ENCODE results near the gene USH1C.

USH1C gene

GRCh38 chr11:17564687-17565042 lies 20.4 kb upstream of the USH1C start:
- Histone ChIP-seq H3K36me3 (ENCODE audit: insufficient read depth, low read length) (no peaks in the 10 kb centered on the region), H3K9ac (ENCODE audit: low read length) (no peak overlapping the region), H3K4me1 (ENCODE audit: insufficient read depth, low read length) (no peaks in the 10 kb centered on the region), H3K27ac (ENCODE audit: low read depth, low read length) (no peak overlapping the region), H3K27me3 (ENCODE audit: control insufficient read depth in 1 of 2, insufficient read depth in 2 of 2, low read length in 2 of 2) (no peaks in the 10 kb centered on the region), H3K4me3 (ENCODE audit: low read depth in 1 of 2, low read length in 2 of 2) (no peak overlapping the region), H3K9me3 (ENCODE audit: low read length) (no peaks in the 10 kb centered on the region)

- no peak overlapping the region for H3K4me3 ChIP-seq (ENCODE audit: low read depth in 1 of 2, low read length in 2 of 2)
- H3K9ac ChIP-seq (ENCODE audit: low read length), result no peak overlapping the region
- no peaks in the 10 kb centered on the region for H3K4me1 ChIP-seq (ENCODE audit: insufficient read depth, low read length)
- H3K9me3 ChIP-seq (ENCODE audit: low read length), result no peaks in the 10 kb centered on the region
- H3K27ac ChIP-seq (ENCODE audit: low read depth, low read length), result no peak overlapping the region
- no peaks in the 10 kb centered on the region for H3K27me3 ChIP-seq (ENCODE audit: control insufficient read depth in 1 of 2, insufficient read depth in 2 of 2, low read length in 2 of 2)
- no peaks in the 10 kb centered on the region for H3K36me3 ChIP-seq (ENCODE audit: insufficient read depth, low read length)
These were observed 19.9 kb upstream of the USH1C start for GRCh38 chr11:17563961-17564686.

GRCh38 chr11:17563231-17563646 lies 19.0 kb upstream of the USH1C start:
- Histone ChIP-seq H3K4me1 (ENCODE audit: insufficient read depth, low read length) (no peaks in the 10 kb centered on the region), H3K4me3 (ENCODE audit: low read depth in 1 of 2, low read length in 2 of 2) (no peak overlapping the region), H3K9me3 (ENCODE audit: low read length) (no peaks in the 10 kb centered on the region), H3K27me3 (ENCODE audit: control insufficient read depth in 1 of 2, insufficient read depth in 2 of 2, low read length in 2 of 2) (no peaks in the 10 kb centered on the region), H3K36me3 (ENCODE audit: insufficient read depth, low read length) (no peaks in the 10 kb centered on the region), H3K27ac (ENCODE audit: low read depth, low read length) (no peak overlapping the region), H3K9ac (ENCODE audit: low read length) (no peak overlapping the region)

GRCh38 chr11:17561526-17561925 lies 17.3 kb upstream of the USH1C start:
- Histone ChIP-seq H3K4me3 (ENCODE audit: low read depth in 1 of 2, low read length in 2 of 2) (no peak overlapping the region), H3K27me3 (ENCODE audit: control insufficient read depth in 1 of 2, insufficient read depth in 2 of 2, low read length in 2 of 2) (no peaks in the 10 kb centered on the region), H3K4me1 (ENCODE audit: insufficient read depth, low read length) (no peaks in the 10 kb centered on the region), H3K27ac (ENCODE audit: low read depth, low read length) (no peak overlapping the region), H3K9ac (ENCODE audit: low read length) (no peak overlapping the region), H3K9me3 (ENCODE audit: low read length) (no peaks in the 10 kb centered on the region), H3K36me3 (ENCODE audit: insufficient read depth, low read length) (no peaks in the 10 kb centered on the region)

GRCh38 chr11:17561111-17561415 lies 16.8 kb upstream of the USH1C start:
- Histone ChIP-seq H3K4me1 (ENCODE audit: insufficient read depth, low read length) (no peaks in the 10 kb centered on the region), H3K36me3 (ENCODE audit: insufficient read depth, low read length) (no peaks in the 10 kb centered on the region), H3K9me3 (ENCODE audit: low read length) (no peaks in the 10 kb centered on the region), H3K27me3 (ENCODE audit: control insufficient read depth in 1 of 2, insufficient read depth in 2 of 2, low read length in 2 of 2) (no peaks in the 10 kb centered on the region), H3K27ac (ENCODE audit: low read depth, low read length) (no peak overlapping the region), H3K9ac (ENCODE audit: low read length) (no peak overlapping the region), H3K4me3 (ENCODE audit: low read depth in 1 of 2, low read length in 2 of 2) (no peak overlapping the region)

- Histone ChIP-seq H3K9me3 (ENCODE audit: low read length) (no peaks in the 10 kb centered on the region), H3K4me3 (ENCODE audit: low read depth in 1 of 2, low read length in 2 of 2) (no peak overlapping the region), H3K27ac (ENCODE audit: low read depth, low read length) (no peak overlapping the region), H3K4me1 (ENCODE audit: insufficient read depth, low read length) (no peaks in the 10 kb centered on the region), H3K36me3 (ENCODE audit: insufficient read depth, low read length) (no peaks in the 10 kb centered on the region), H3K27me3 (ENCODE audit: control insufficient read depth in 1 of 2, insufficient read depth in 2 of 2, low read length in 2 of 2) (no peaks in the 10 kb centered on the region), H3K9ac (ENCODE audit: low read length) (no peak overlapping the region)
These were observed 16.3 kb upstream of the USH1C start for GRCh38 chr11:17560281-17561110.

GRCh38 chr11:17559341-17560087 lies 15.3 kb upstream of the USH1C start:
- no peak overlapping the region for H3K27ac ChIP-seq (ENCODE audit: low read depth, low read length)
- no peak overlapping the region for H3K4me3 ChIP-seq (ENCODE audit: low read depth in 1 of 2, low read length in 2 of 2)
- H3K9me3 ChIP-seq (ENCODE audit: low read length), result no peaks in the 10 kb centered on the region
- no peak overlapping the region for H3K9ac ChIP-seq (ENCODE audit: low read length)
- H3K4me1 ChIP-seq (ENCODE audit: insufficient read depth, low read length), result no peaks in the 10 kb centered on the region
- no peaks in the 10 kb centered on the region for H3K27me3 ChIP-seq (ENCODE audit: control insufficient read depth in 1 of 2, insufficient read depth in 2 of 2, low read length in 2 of 2)
- no peaks in the 10 kb centered on the region for H3K36me3 ChIP-seq (ENCODE audit: insufficient read depth, low read length)

GRCh38 chr11:17558916-17559315 lies 14.7 kb upstream of the USH1C start:
- Histone ChIP-seq H3K27me3 (ENCODE audit: control insufficient read depth in 1 of 2, insufficient read depth in 2 of 2, low read length in 2 of 2) (no peaks in the 10 kb centered on the region), H3K4me1 (ENCODE audit: insufficient read depth, low read length) (no peaks in the 10 kb centered on the region), H3K4me3 (ENCODE audit: low read depth in 1 of 2, low read length in 2 of 2) (no peak overlapping the region), H3K9me3 (ENCODE audit: low read length) (no peaks in the 10 kb centered on the region), H3K36me3 (ENCODE audit: insufficient read depth, low read length) (no peaks in the 10 kb centered on the region), H3K9ac (ENCODE audit: low read length) (no peak overlapping the region), H3K27ac (ENCODE audit: low read depth, low read length) (no peak overlapping the region)

GRCh38 chr11:17558025-17558780 lies 14.0 kb upstream of the USH1C start:
- H3K4me3 ChIP-seq (ENCODE audit: low read depth in 1 of 2, low read length in 2 of 2), result no peak overlapping the region
- H3K27ac ChIP-seq (ENCODE audit: low read depth, low read length), result no peak overlapping the region
- H3K9me3 ChIP-seq (ENCODE audit: low read length), result no peaks in the 10 kb centered on the region
- H3K36me3 ChIP-seq (ENCODE audit: insufficient read depth, low read length), result no peaks in the 10 kb centered on the region
- H3K27me3 ChIP-seq (ENCODE audit: control insufficient read depth in 1 of 2, insufficient read depth in 2 of 2, low read length in 2 of 2), result no peaks in the 10 kb centered on the region
- H3K4me1 ChIP-seq (ENCODE audit: insufficient read depth, low read length), result no peaks in the 10 kb centered on the region
- no peak overlapping the region for H3K9ac ChIP-seq (ENCODE audit: low read length)

GRCh38 chr11:17556999-17557398 lies 12.8 kb upstream of the USH1C start:
- no peaks in the 10 kb centered on the region for H3K27me3 ChIP-seq (ENCODE audit: control insufficient read depth in 1 of 2, insufficient read depth in 2 of 2, low read length in 2 of 2)
- no peaks in the 10 kb centered on the region for H3K9me3 ChIP-seq (ENCODE audit: low read length)
- H3K36me3 ChIP-seq (ENCODE audit: insufficient read depth, low read length), result no peaks in the 10 kb centered on the region
- no peak overlapping the region for H3K4me3 ChIP-seq (ENCODE audit: low read depth in 1 of 2, low read length in 2 of 2)
- no peak overlapping the region for H3K9ac ChIP-seq (ENCODE audit: low read length)
- H3K27ac ChIP-seq (ENCODE audit: low read depth, low read length), result no peak overlapping the region
- no peaks in the 10 kb centered on the region for H3K4me1 ChIP-seq (ENCODE audit: insufficient read depth, low read length)

- no peaks in the 10 kb centered on the region for H3K4me1 ChIP-seq (ENCODE audit: insufficient read depth, low read length)
- H3K4me3 ChIP-seq (ENCODE audit: low read depth in 1 of 2, low read length in 2 of 2), result no peak overlapping the region
- no peaks in the 10 kb centered on the region for H3K36me3 ChIP-seq (ENCODE audit: insufficient read depth, low read length)
- H3K27ac ChIP-seq (ENCODE audit: low read depth, low read length), result no peak overlapping the region
- no peak overlapping the region for H3K9ac ChIP-seq (ENCODE audit: low read length)
- peaks cover 0 to 3% of the 10 kb centered on the region in 2 donors for H3K27me3 ChIP-seq (ENCODE audit: control insufficient read depth in 1 of 2, insufficient read depth in 2 of 2, low read length in 2 of 2)
- no peaks in the 10 kb centered on the region for H3K9me3 ChIP-seq (ENCODE audit: low read length)
These were observed 10.3 kb upstream of the USH1C start for GRCh38 chr11:17554487-17554886.

Data from muscle layer of colon (tissue), 2 donors.